Central memory CD8-positive, alpha-beta T cell (primary cell): ENCODE data around the gene TEX28.
"Not testable (repeated sequence)": the region's sequence is repeated elsewhere in the genome, so short reads cannot be mapped to it uniquely, and the experiment has no call there.

Source experiments
- ATAC-seq: fragments of 150-1000 bp; cut with Tn5 transposase; replicated peaks from 2 replicates; pipeline ENCODE4 v1.10.0; 2022; ENCODE audit warnings: mild to moderate bottlenecking, moderate FRiP score, moderate number of reproducible peaks; ENCODE audit not compliant: poor library complexity, severe bottlenecking; ENCODE audit errors: extremely low read depth
- DNase-seq, 2 donors: peaks; one replicate each; pipeline ENCODE4 v3.0.0; 2021; ENCODE audit warnings: low spot score in 2 of 2
- H3K27ac Mint-ChIP-seq: one replicate; pipeline ENCODE4 v1.8.0; 2022; ENCODE audit warnings: low read depth, mild to moderate bottlenecking, moderate library complexity, mixed read lengths
- H3K27me3 Mint-ChIP-seq: one replicate; pipeline ENCODE4 v1.8.0; 2022; ENCODE audit warnings: mixed read lengths
- H3K36me3 Mint-ChIP-seq: one replicate; pipeline ENCODE4 v1.8.0; 2022; ENCODE audit warnings: mild to moderate bottlenecking, moderate library complexity, mixed read lengths; ENCODE audit not compliant: insufficient read depth
- H3K4me1 Mint-ChIP-seq: one replicate; pipeline ENCODE4 v1.8.0; 2022; ENCODE audit warnings: mixed read lengths
- H3K4me3 Mint-ChIP-seq: one replicate; pipeline ENCODE4 v1.8.0; 2022; ENCODE audit warnings: mild to moderate bottlenecking, moderate library complexity, mixed read lengths
- H3K9me3 Mint-ChIP-seq: one replicate; pipeline ENCODE4 v1.8.0; 2022; ENCODE audit warnings: mixed read lengths

The TEX28 gene, protein sequence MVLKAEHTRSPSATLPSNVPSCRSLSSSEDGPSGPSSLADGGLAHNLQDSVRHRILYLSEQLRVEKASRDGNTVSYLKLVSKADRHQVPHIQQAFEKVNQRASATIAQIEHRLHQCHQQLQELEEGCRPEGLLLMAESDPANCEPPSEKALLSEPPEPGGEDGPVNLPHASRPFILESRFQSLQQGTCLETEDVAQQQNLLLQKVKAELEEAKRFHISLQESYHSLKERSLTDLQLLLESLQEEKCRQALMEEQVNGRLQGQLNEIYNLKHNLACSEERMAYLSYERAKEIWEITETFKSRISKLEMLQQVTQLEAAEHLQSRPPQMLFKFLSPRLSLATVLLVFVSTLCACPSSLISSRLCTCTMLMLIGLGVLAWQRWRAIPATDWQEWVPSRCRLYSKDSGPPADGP

DNA sequence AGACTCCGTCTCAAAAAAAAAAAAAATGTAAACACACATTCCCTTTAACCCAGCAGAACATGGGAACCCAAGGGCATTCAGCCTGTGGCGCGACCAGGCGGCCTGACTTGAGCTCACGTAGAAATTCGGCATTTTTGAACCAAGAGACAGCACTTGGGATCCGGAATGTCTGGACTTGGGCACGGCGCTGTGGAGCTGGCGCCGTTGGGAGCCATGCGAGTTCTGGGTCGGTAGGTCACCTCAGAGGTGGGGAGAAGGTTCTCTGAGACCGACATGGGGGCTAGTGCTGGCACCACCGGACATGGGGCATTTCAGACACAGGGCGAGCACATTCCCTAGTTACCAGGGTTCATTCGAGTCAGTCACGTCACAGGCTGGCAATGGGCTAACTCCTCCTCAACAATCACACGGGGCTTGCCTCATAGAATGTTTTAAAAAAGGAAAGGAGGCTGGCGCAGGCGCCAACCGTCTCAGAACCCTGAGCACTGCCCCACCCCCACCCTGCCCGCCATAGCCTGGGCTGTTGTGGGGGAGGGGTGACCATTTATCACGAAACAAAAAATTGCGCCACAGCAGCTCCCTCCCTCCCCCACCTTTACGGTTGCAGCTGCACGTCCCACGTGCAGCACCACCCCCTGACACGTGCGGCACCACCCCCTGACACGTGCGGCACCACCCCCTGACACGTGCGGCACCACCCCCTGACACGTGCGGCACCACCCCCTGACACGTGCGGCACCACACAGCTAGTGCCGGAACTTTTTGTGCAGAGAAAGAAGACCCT, at the start of gene TEX28:
Gene TEX28, minus strand, starts transcription at position 334 of the 784 bp plus-strand sequence. CDS start 3,007 bp downstream, outside the sequence.
- Mint-ChIP-seq H3K27ac (no peak within 1 kb of the TSS), H3K4me3 (no peak within 1 kb of the TSS)
- ATAC-seq: no peak

DNA sequence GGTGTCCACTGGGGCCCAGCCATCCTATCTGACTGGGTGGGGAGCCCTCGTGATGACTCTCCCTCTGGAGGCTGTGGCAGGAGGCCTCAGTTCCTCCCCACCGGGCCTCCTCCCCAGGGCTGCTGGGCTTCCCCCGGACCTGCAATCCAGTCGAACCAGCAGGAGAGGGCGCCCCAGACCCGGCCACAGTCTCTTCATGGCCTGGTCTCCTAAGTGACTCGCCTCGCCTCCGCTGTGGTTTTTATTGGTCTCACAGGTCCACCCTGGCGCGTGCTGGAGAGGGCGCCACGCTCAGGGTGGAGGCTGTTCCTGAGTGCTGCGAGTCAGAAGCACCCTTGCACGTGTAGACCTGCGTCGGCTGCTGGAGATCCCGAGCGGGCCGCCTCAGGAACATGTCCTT, 48.7 kb upstream of the TEX28 start:
- peaks cover 13% of the 10 kb centered on the region for H3K36me3 Mint-ChIP-seq
- not testable (repeated sequence) for H3K9me3 Mint-ChIP-seq, H3K27me3 Mint-ChIP-seq, H3K4me3 Mint-ChIP-seq, H3K27ac Mint-ChIP-seq, DNase-seq
- ATAC-seq: peak; percentile 33
- peaks cover 13% of the 10 kb centered on the region for H3K4me1 Mint-ChIP-seq

More for the DNA sequence above, at the start of gene TEX28:
- no peak for DNase-seq
- Mint-ChIP-seq H3K36me3 (no peaks in the 10 kb centered on the region), H3K4me1 (no peaks in the 10 kb centered on the region), H3K9me3 (no peaks in the 10 kb centered on the region), H3K27me3 (no peaks in the 10 kb centered on the region)

DNA sequence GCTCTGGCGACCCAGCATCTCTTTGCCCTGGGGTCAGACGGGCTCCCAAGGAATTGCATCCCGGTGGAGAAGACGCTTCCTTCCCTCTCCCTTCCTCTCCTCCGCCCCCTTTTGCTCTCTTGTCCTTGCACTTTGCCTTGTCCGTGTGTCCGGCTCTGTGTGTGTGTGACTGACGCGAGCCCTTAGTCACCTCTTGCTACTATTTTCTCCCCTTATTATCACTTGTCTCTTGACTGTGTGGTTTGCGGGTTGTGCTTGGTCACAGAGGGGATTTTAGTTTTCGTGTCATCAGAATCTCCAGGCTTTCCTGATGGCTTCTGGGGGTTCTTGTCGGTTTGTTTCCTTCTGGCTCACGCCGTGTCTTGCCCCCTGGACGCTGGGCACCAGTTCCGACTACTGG, 48.1 kb upstream of the TEX28 start:
- peak; percentile 20 for ATAC-seq
- not testable (repeated sequence) for H3K27me3 Mint-ChIP-seq, H3K4me1 Mint-ChIP-seq, H3K36me3 Mint-ChIP-seq, H3K9me3 Mint-ChIP-seq, DNase-seq, H3K4me3 Mint-ChIP-seq, H3K27ac Mint-ChIP-seq

DNA sequence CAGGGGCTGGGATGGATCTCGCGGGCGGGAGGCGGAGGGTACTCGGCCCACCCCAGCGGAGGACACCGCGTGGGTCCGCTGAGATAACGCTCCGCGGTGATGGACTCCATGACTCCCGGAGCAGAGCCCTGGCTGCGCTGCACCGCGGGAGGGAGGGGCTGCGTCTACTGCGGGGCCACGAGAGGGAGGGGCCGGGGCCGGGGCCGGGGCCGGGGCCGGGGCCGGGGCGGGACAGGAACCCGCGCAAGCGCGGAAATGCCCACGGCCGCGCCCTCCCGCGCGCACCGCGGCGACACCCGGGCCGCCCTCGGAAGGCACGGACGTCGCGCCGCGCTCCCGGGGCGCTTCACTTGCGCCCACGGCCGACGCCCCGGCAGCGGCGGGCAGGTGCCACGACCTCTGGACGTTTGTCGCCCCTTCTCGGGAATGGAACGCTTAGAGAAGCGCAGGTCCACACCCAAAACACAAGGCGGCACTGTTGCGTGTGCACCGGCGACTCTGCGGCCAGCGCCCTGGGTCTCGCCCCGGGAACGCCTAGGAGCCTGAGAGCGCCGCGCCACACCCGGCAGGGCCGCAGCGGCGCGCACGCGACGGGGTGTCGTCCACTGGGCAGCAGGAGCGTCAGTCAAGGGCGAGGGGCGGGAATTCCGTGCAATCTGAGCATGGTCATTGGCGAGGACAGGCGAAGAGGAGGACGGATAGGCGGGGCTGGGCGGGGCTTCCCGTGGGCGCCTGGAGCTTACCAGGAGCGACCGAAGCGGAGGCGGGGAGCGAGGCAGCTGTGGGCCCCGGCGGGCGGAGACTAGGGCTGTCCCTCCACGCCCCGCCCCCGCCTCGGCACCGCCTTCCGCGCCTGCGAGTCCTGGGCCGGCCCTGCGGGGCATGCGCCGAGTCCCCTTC, 46.7 kb upstream of the TEX28 start:
- H3K4me3 Mint-ChIP-seq, H3K36me3 Mint-ChIP-seq, DNase-seq, H3K9me3 Mint-ChIP-seq, H3K27ac Mint-ChIP-seq, H3K27me3 Mint-ChIP-seq, H3K4me1 Mint-ChIP-seq: not testable (repeated sequence)
- peak; percentile 59 for ATAC-seq

DNA sequence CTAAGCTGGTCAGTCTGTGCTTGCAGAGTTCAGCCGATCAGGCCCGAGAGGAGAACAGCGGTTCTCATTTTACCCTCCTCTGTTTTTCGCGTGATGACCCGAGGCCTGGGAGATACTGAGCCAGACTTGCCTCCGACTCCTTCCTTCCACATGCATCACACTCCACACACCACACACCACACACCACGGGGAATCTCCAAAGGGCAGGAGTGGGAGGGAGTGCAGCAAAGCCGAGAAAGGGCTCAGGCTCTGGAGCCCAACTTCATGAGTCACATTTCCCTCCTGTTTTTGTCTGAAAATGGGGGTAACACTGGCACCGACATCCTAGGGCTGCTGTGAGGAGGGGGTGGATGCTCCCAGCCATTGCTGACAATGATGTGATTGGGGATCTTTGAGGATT, 39.6 kb upstream of the TEX28 start:
- Mint-ChIP-seq H3K9me3 (no peaks in the 10 kb centered on the region), H3K4me3 (no peak overlapping the region), H3K27me3 (no peaks in the 10 kb centered on the region), H3K36me3 (peaks cover 3% of the 10 kb centered on the region), H3K27ac (no peak overlapping the region), H3K4me1 (peaks cover 10% of the 10 kb centered on the region)
- DNase-seq (no peak), ATAC-seq (no peak)

DNA sequence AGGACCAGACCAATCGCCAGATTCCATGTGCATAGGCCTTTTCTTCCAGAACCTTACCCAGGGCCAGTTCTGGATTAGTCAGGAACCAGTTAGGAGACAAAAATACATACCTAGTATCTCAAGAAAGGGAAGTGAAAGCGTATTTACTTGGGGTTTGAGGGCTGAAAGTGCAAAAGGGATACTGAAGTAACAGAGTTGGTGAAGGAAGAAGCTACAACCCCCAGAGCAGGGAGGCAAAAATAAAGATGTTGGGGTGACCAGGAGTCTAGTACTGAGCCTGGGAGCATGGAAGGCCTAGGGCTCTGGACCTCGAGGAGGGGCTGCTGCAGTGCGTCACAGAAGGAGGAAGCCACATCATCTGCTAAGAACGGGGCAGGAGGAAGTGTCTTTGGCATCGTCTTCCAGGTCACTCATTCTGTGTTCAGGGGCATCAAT, 38.9 kb upstream of the TEX28 start:
- Mint-ChIP-seq H3K27ac (no peak overlapping the region), H3K27me3 (no peaks in the 10 kb centered on the region), H3K36me3 (peaks cover 3% of the 10 kb centered on the region), H3K4me3 (peak overlapping the region; percentile 17), H3K9me3 (no peaks in the 10 kb centered on the region), H3K4me1 (peaks cover 10% of the 10 kb centered on the region)
- ATAC-seq (no peak), DNase-seq (no peak)

DNA sequence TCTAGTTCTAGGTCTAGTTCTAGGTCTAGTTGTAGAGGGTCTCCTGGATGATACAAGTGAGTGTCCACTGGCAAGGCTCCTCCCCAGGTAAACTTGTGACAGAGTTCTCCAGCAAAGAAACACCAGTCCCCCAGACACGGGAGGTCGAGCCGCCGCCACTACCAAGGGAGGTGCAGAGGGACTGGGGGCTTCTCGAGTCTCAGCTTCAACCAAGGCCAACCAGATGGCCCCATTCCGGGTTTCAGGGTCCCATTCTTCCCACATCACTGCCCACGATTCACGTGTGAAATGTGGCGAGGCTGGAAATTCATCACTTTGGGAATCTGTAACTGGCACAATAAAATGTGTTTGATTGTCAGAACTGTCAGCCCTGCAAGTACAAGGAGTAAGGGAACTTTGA, 38.2 kb upstream of the TEX28 start:
- ATAC-seq: no peak
- Mint-ChIP-seq H3K27ac (no peak overlapping the region), H3K27me3 (no peaks in the 10 kb centered on the region), H3K4me3 (no peak overlapping the region), H3K36me3 (peaks cover 3% of the 10 kb centered on the region), H3K9me3 (no peaks in the 10 kb centered on the region), H3K4me1 (peaks cover 10% of the 10 kb centered on the region)
- DNase-seq: no peak

DNA sequence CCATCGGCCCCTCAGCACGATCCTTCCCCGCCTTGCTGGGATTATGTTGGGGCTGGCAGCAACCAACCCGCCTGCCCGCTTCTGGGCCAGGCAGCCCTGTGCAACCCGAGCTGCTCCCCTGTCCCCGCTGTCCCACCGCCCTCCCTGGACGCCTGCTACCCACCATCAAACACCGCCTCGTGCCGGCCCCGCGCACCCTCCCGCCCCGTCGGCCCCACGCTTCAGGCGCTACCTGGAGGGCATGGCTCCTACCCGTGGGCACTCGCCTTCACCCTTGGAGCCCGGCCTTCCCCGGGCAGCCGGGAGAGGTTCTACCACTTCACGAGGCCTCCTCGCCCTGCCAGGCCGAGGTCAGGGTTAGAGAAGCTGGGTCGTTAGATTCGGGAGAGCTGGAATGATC, 37.6 kb upstream of the TEX28 start:
- no peak for DNase-seq
- H3K9me3 Mint-ChIP-seq: no peaks in the 10 kb centered on the region
- no peaks in the 10 kb centered on the region for H3K27me3 Mint-ChIP-seq
- peaks cover 3% of the 10 kb centered on the region for H3K36me3 Mint-ChIP-seq
- ATAC-seq: no peak
- peaks cover 15% of the 10 kb centered on the region for H3K4me1 Mint-ChIP-seq
- H3K27ac Mint-ChIP-seq: no peak overlapping the region
- no peak overlapping the region for H3K4me3 Mint-ChIP-seq

DNA sequence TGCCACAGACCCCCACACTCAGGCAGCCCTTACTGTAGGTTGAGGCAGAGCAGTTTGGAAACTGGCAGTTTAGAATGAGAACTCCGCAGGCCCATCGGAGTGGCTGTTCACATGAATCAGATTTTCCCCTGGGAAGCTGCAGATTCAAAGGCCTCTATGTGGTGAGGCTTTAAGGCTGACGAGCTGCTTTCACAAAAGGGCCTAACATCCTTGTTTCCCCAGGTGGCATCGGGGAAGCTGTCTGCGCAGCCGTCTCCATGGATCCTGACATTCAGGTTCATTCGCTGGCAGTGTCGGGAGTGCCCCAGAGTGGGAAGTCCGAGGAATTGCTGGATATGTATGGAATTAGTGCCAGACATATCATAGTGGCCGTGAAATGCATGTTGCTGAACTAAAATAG, 34.4 kb upstream of the TEX28 start:
- H3K27ac Mint-ChIP-seq: no peak overlapping the region
- no peaks in the 10 kb centered on the region for H3K9me3 Mint-ChIP-seq
- H3K4me3 Mint-ChIP-seq: no peak overlapping the region
- H3K36me3 Mint-ChIP-seq: peaks cover 3% of the 10 kb centered on the region
- H3K27me3 Mint-ChIP-seq: no peaks in the 10 kb centered on the region
- DNase-seq: no peak
- peaks cover 30% of the 10 kb centered on the region for H3K4me1 Mint-ChIP-seq
- no peak for ATAC-seq

DNA sequence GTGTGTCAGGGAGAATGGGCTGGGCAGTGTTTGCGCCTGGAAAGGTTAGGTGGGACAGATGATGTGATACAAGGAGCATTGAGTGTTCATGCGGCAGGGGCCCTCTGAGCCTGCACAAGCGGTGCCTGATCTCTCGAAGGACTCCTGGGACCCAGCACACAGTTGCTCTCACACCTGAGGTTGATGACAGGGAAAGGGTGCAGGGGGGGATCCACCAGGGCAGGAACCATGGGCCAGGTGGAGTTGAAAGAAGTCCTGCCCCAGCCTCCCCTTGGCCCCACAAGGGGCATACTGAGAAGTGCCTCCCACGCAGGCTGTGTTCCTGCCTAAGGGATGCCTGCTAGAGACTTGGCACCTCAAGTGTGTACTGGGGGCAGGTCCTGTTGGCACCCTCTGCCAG, 33.7 kb upstream of the TEX28 start:
- Mint-ChIP-seq H3K4me1 (peaks cover 24% of the 10 kb centered on the region), H3K27me3 (no peaks in the 10 kb centered on the region), H3K27ac (no peak overlapping the region), H3K9me3 (no peaks in the 10 kb centered on the region), H3K4me3 (no peak overlapping the region), H3K36me3 (peaks cover 2% of the 10 kb centered on the region)
- no peak for DNase-seq
- ATAC-seq: no peak

DNA sequence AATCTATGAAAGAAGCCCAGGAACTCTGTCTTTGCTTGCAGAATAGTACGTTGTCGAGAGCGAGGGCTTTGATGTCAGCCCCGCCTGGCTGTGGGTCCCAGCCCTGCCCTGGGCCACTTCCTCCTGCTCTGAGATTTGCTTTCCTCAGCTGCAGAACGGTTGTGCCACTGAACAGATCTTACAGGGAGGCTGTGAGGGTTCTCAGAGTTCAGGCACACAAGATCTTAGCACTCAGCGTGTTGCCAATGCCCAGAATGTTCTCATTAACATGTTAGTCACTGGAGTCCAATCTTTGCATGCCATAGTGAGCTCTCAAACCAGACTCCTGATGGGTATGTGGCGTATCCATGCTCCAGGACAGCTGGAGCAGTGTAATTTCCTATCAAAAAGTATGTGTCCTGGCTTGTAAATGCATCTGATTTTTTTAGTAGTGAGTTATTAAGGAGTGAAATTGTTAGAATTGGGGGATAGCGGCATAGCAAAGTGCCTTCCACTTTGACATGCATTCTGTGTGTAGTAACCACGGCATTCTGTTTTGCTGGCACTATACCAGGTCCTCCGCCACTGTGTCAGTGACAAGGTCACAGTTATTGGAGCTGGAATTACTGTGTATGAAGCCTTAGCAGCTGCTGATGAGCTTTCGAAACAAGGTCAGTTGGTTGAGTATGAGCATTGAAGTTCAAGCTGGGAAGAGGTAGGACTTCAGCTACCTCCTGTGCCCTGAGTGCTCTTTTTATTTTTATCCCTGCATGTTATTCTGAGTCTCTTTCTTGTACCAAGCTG, 32.3 kb upstream of the TEX28 start:
- Mint-ChIP-seq H3K4me1 (peaks cover 22% of the 10 kb centered on the region), H3K27me3 (no peaks in the 10 kb centered on the region), H3K4me3 (peak overlapping the region; percentile 67), H3K9me3 (no peaks in the 10 kb centered on the region), H3K36me3 (no peaks in the 10 kb centered on the region), H3K27ac (no peak overlapping the region)
- peak; percentile 96 for ATAC-seq
- peak in 1 of 2 donors; percentile 30 for DNase-seq

DNA sequence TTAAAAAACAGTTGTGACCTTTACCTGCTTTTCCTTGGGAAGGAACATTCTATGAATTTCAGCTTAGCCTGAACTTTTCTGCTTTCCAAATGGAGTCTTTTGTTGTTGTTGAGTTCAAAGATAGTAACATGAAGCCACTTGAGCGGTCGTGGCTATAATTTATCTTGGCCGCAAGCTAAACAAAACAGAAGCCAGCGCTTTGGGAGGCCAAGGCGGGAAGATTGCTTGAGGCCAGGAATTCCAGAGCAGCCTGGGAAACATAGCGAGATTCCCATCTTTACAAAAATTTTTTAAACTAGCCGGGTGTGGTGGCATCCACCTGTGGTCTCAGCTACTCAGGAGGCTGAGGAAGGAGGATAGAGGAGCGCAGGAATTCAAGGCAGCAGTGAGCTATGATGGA, 30.6 kb upstream of the TEX28 start:
- Mint-ChIP-seq H3K9me3 (no peaks in the 10 kb centered on the region), H3K27me3 (no peaks in the 10 kb centered on the region), H3K4me3 (no peak overlapping the region), H3K36me3 (no peaks in the 10 kb centered on the region), H3K27ac (peak overlapping the region; percentile 35), H3K4me1 (peaks cover 31% of the 10 kb centered on the region)
- no peak for DNase-seq
- ATAC-seq: no peak
